Amniotic epithelial cell (primary cell): ENCODE data around the gene LAG3.
A peak's percentile ranks its signal among the peaks of the same experiment; 100 is the strongest.

Experiments
- DNase-seq: peaks from one replicate; pipeline ENCODE4 v3.0.0-alpha.2; 2010; ENCODE audit warnings: low read depth

Gene LAG3

DNA sequence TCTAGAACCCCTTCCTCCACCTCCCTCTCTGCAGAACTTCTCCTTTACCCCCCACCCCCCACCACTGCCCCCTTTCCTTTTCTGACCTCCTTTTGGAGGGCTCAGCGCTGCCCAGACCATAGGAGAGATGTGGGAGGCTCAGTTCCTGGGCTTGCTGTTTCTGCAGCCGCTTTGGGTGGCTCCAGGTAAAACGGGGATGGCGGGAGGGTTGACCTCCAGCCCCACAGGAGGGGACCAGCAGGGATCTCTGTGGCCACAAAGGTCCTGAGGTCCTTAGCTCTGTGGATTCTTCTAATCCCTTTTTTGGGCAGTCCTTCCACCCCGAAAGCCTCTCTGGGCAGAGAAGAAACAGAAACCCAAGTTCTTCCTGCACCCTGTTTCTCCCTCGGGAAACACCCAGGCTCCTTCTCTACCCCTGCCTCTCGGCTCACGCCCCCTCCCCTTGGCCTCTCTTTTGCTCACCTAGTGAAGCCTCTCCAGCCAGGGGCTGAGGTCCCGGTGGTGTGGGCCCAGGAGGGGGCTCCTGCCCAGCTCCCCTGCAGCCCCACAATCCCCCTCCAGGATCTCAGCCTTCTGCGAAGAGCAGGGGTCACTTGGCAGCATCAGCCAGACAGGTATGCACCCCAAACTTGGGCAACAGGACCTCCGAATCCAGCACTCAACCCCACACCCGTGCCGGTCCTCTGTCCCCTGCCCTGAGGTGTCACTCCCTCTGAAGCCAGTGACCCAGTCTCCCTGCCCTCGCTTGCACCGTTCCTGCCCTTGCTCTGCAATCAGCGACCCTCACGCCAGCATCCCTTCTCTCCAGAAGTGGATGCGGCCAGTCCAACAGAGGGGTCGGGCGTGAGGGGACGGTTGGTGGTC is 638 bp downstream of the LAG3 start:
- DNase-seq: no peak

DNA sequence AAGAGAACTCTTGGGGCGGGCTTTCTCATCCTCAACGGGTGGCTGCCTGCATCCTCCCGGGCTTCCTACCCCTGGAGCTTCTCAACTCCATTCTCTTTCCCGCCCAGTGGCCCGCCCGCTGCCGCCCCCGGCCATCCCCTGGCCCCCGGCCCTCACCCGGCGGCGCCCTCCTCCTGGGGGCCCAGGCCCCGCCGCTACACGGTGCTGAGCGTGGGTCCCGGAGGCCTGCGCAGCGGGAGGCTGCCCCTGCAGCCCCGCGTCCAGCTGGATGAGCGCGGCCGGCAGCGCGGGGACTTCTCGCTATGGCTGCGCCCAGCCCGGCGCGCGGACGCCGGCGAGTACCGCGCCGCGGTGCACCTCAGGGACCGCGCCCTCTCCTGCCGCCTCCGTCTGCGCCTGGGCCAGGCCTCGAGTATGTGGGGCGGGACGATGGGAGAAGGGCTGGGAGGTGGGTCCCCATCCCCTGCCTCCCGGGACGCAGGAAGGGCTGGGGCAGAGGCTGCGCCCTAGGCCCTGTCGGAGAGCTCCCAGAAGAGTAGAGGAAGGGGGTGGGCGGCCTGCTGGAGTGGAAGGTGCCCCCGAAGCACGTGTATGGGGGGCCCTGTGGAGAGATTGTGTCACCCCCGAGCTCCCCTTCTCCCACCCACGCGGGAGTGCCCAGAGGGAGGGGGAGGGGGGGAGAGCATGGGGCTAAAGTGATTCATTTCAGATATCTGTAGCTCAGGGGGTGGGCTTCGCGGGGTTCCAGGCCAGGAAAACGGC is 1.5 kb downstream of the LAG3 start:
- no peak for DNase-seq

DNA sequence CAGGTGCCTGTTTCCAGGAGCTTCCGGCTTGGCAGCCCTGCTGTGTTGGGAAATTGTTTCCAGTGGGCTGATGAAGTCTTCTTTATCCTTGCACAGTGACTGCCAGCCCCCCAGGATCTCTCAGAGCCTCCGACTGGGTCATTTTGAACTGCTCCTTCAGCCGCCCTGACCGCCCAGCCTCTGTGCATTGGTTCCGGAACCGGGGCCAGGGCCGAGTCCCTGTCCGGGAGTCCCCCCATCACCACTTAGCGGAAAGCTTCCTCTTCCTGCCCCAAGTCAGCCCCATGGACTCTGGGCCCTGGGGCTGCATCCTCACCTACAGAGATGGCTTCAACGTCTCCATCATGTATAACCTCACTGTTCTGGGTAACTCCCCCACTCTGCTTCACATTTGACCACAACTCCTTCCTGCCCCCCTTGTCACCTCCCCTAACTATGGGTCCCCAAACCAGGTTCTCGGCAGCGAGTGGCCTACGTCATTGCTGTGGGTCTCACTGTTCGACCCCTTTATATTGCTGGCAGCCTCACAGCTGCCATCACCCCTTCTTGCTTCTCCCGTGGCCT is 2.3 kb downstream of the LAG3 start:
- no peak for DNase-seq

DNA sequence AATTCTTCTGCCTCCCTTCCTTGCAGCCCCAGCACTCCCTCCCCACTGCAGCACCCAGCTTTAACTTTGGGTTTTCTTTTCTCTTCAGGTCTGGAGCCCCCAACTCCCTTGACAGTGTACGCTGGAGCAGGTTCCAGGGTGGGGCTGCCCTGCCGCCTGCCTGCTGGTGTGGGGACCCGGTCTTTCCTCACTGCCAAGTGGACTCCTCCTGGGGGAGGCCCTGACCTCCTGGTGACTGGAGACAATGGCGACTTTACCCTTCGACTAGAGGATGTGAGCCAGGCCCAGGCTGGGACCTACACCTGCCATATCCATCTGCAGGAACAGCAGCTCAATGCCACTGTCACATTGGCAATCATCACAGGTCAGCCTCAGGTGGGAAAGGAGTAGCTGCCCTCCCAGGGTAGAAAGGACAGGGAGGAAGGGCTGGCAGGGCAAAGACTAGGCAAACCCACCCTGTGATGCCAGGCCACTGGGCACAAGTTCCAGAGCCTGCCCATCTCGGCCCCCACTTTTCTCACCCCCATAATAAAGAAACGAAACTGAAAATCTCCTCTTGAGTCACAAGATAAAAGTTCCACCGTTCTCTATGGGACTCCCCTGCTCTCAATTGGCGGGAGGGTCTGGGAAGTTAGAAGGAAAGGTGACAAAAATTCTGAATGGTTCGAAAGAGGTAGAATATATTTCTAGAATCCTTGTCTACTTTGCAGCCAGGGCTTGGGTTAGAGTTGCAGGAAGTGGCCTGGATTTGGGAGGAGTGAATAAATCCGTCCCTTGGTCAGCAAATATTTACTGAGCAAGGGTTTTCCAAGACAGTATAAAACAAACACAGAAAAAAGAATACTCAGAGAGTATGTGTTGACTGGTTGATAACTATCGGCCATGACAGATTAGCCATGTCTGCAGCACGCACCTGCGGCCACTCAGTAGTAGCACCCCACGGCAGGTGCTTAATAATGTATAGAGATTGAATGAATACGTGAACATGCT is 3.2 kb downstream of the LAG3 start:
- DNase-seq: no peak

DNA sequence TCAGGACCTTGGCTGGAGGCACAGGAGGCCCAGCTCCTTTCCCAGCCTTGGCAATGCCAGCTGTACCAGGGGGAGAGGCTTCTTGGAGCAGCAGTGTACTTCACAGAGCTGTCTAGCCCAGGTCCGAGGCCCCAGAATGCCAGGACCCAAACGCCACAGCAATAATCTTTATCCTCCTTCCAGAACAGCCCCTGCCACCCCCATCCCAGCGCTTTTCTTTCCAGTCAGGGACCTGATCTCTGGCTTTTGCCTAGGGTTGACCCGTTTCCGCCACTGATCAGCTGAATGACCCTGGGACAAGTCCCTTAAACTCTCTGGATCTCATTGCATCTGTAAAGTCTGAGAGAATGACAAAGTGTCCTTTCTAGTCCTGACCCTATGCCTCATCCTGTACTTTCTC is 5.1 kb downstream of the LAG3 start:
- no peak for DNase-seq

DNA sequence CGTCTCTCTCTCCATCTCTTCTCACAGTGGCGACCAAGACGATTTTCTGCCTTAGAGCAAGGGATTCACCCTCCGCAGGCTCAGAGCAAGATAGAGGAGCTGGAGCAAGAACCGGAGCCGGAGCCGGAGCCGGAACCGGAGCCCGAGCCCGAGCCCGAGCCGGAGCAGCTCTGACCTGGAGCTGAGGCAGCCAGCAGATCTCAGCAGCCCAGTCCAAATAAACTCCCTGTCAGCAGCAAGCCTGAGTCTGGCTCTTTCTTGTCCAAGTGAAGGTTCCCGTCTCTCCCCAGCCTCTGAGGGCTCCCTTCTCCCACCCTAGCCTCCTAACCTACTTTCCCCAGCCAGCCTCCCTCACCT is 5.9 kb downstream of the LAG3 start:
- no peak for DNase-seq

DNA sequence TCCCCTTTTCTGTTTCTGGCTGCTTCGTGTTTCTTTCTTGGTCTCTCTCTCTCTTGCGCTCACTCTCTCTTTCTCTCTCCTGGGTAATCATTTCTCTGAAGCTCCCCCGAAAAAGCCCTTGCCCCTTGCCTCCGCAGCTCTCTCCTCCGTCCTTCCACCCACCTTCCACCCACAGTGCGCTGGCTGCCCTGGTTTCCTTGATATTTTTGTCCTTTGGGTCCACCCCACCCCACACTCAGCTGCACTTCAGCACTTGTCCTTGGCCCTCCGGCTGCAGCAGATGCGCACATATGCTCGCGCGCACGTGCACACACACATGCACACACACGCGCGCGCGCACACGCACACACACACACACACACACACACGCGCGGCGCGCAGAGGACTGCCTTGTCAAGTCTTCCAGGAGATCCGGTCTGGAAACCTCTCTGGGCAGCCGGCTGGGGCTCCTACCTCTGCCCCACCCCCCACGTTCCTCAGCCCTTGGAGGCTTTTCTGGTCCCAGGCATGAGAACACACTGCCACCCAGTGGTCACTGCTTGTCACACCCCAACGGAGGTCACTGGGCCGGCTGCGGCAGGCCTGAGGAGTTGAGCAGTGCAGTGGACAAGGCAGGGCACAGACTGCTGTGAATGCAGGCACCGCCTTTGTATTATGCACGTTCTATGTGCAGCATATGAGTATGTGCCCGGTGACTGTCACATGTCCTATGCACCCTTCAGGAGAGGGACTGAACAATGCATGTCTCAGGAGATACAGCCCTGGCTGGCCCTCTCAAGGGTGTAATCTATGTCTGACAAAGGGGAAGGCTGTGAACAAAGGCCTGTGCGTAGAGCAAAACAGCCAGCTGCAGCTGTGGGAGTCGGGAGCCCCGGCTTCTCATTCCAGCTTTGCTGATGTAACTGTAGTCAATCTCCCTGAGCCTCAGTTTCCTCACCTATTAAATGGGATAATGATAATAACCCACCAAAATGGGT is 6.5 kb downstream of the LAG3 start:
- DNase-seq: peak; percentile 88

DNA sequence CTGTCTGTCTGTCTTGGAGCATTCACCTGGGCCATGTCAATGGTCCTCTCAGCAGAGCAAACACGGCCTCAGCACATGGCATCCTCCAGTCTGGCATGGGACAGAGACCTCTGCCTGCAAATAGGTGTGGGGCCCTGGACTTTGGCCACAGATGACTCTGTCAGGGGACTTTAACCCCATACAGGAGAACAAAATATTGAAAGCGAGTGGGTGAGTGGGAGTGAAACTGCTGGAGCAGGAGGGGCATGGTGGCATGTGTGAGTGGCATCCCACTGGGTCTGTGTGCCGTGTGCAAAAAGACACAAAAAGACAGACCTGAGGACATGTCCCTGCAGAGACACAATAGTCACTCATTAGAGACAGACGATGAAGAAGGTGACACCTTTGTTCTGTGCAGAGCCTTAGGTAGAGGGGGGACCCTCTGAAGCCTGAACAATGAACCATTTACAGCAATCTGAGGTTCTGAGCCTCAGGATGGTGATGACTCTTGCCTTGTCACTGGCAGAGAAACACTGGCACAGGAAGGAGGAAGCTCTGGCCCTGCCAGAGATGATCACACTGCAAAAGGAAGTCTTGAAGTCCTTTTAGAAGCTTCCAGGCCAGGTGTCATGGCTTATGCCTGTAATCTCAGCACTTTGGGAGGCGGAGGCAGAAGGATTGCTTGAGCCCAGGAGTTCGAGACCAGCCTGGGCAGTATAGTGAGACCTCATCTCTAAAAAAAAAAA is 7.5 kb downstream of the LAG3 start:
- no peak for DNase-seq

DNA sequence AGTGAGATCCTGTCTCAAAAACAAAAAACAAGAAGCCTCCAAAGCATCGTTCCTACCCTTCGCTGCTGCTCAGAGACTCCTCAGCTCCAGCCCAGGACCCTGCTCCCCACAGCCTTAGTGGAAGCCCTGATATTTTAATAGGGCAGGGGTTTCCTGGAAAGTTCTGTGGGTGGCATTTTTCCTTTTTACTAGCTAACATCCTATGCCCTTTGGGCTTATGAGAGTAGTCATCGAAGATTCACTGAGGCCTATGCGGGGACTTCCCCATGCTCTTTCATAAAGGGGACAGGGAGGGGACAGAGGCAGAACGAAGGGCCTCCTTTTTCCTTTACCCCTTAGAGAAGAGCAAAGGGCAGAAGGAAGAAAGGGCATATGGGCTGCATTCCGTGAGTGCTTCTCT is 8.3 kb downstream of the LAG3 start:
- no peak for DNase-seq

DNA sequence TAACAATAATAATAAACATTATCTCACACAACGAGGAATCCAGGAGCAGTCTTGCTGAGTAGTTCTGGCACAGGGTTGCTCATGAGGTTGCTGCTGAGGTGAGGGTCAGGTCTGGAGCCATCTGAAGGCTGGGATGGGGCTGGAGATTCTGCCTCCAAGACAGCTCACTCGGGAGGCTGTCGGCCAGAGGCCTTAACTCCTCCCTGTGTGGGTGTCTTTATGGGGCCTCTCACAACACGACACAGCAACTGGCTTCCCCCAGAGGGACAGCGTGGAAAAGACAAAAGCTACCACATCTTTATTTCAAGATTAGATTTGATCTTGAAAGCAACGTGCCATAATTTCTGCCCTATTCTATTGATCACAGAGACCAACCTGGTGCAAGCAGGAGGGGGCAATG is 9.8 kb downstream of the LAG3 start:
- DNase-seq: no peak

DNA sequence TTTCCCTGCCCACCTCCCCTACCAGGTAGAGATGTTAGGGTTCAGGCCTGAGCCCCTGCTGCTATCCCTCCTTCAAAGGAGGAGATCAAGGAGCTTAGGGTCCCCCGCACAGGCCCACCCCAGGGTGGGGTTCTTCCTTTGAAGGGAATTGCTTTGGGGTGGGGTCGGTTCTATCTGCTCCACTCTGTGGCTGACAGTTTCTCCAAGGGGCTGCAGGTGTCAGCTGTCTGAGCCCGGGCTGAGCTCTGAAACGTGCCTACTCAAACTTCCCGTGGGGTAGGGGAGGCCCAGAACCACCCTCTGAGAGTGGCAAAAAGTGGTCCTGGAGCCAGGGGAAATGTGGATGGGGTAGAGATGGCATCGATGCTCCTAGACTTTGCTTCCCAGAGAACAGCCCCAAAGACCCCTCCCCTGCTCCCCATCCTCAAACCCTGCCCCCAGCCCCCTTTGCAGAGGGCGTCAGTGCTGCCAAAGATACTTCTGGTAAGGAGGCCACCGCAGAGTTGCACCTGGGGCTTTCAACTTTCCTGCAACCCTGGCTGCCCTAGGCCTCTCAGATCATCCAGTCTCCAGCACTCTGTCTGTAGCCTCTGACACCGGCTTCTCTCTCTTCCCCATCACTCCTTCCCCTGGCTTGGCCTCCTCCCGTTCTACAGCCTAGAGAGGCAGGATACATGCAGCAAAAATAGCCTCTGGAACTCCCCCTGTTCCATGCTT is 10.7 kb downstream of the LAG3 start:
- no peak for DNase-seq

DNA sequence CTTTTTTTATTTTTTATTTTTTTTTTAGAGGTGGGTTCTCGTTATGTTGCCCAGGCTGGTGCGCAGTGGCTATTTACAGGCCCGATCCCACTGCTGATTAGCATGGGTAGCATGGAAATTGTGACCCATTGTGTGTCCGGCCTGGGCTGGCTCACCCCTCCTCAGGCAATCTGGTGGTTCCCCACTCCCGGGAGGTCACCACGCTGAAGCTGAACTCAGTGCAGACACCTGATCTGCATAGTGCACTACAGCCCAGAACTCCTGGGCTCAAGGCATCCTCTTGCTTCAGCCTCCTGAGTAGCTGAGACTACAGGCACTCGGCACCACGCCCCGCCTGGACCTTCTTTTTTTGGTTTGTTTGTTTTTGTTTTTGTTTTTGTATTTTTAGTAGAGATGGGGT is 11.5 kb downstream of the LAG3 start:
- DNase-seq: no peak

DNA sequence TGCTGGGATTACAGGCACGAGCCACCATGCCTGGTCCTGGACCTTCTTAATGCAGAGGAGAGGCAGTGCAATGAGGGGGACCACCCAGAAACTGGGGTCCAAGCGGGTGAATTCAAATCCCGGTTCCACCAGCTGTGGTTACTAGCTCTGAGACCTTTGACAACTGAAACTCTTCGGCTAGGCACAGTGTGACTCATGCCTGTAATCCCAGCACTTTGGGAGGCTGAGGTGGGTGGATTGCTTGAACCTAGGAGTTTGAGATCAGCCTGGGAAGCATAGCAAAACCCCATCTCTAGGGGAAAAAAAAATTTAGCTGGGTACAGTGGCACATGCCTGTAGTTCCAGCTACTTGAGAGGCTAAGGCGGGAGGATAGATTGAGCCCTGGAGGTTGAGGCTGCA is 12.0 kb downstream of the LAG3 start:
- no peak for DNase-seq

DNA sequence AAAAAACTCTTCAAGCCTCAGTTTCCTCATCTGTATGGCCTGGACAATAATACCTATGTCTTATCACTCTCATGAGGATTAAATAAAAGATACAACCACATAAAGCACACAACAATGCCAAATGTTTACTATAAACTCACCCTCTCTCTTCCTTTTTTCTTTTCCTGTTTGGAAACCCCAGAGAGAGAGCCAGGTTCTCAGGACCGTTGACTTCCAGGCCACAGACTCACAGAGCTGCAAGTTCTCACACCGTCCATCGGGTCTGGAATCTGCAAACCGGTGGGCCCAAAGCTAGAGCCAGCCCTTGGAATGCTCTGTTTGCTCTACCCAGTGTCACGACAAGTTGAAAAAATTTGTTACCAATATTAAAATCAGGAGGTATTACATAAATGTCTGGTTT is 12.4 kb downstream of the LAG3 start:
- no peak for DNase-seq

DNA sequence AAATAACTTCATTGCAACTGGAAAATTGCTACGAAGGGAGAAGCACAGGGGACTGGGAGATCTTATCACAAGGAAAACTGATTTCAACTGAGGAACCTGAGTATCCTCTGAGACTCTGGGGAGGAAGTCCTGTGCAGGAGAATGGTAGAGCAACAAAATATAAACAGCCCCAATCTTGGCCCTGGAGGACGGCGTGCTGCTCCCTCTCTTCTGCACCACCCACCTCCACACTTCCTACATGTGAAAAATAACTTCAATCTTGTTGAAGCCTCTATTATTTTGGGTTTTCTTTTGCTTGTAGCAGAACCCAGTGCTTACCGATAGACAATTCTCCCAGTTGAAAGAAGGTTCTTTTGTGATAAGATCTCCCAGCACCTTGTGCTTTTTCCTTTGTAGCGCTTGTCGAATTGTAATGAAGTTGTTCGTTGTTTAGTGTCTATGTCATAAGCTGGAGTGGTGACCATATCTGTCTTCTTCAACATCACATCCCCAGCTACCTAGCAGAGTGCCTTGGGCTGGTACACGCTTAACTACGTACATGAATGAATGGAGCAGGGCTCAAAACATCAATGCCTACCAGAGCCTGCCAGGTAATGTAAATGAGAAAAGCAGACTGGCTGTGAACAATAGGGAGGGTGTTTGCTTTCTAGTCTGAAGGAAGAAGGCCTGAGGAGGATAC is 14.2 kb downstream of the LAG3 start:
- no peak for DNase-seq

DNA sequence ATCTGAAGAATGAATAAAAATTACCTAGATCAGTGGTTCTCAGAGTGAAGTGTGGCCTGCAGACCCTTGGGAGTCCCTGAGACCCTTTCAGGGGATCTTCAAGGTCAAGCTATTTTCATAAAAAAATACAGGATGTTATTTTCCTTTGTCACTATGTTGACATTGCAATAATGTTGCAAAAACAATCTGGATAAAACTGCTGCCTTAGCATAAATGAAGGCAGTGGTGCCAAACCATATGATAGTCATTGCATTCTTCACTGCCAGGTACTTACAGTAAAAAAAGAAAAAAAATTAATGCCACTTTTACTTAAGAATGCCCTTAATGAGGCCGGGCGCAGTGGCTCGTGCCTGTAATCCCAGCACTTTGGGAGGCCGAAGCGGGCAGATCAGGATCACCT is 15.0 kb downstream of the LAG3 start:
- DNase-seq: no peak

DNA sequence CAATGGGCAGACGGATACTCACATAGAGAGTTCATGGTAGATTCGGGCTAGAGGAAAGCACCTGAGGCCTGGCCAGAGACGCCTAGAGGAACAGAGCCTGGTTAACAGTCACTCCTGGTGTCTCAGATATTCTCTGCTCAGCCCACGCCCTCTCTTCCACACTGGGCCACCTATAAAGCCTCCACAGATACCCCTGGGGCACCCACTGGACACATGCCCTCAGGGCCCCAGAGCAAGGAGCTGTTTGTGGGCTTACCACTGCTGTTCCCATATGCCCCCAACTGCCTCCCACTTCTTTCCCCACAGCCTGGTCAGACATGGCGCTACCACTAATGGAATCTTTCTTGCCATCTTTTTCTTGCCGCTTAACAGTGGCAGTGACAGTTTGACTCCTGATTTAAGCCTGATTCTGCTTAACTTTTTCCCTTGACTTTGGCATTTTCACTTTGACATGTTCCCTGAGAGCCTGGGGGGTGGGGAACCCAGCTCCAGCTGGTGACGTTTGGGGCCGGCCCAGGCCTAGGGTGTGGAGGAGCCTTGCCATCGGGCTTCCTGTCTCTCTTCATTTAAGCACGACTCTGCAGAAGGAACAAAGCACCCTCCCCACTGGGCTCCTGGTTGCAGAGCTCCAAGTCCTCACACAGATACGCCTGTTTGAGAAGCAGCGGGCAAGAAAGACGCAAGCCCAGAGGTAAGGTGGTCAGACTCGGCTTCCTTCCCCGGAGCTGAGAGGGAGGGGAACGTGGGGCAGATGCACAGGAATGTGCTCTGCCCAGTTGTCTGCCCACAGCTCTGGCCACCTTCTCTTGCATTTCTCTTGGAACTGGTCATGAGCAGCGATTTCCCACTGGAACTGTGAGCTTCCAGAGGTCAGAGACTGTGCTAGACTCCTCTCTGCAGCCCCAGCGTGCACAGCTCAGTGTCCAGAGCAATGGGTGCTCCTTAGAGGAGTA is 16.9 kb downstream of the LAG3 start, which contains the start of gene CD4:
Gene CD4, plus strand, starts transcription at position 557 of the 953 bp plus-strand sequence. CDS start 10,611 bp downstream, outside the sequence.
- DNase-seq: no peak
